C4-2B (cell line): ENCODE results near the gene ARIH2.

Experiments
- H3K27ac ChIP-seq: fragments of 450-650 bp; 2 replicates; pipeline ENCODE4 v1.5.1; 2017
- CTCF ChIP-seq: fragments of 450-650 bp; conservative IDR thresholded peaks from 2 replicates; pipeline ENCODE4 v1.5.1; 2017; ENCODE audit warnings: mild to moderate bottlenecking
- ZFX ChIP-seq: fragments of 450-650 bp; IDR thresholded peaks from 2 replicates; pipeline ENCODE4 v1.6.1; 2017

The ARIH2 gene

GRCh38 chr3:49005998-49006397, 87.4 kb downstream of the ARIH2 start:
- no peak for TF ChIP-seq CTCF
- TF ChIP-seq ZFX = no peak
- peak overlapping the region; percentile 95 for H3K27ac ChIP-seq

- H3K27ac ChIP-seq = peak overlapping the region; percentile 95
Measured at GRCh38 chr3:49006408-49007067, 87.9 kb downstream of the ARIH2 start.

GRCh38 chr3:49007068-49007770, 88.6 kb downstream of the ARIH2 start, which contains the start of gene WDR6:
WDR6 (plus strand) TSS chr3:49007391; CDS start chr3:49007432, 41 bp downstream.
- TF ChIP-seq CTCF = no peak
- no peak for TF ChIP-seq ZFX
- peak within 1 kb of the TSS; percentile 95 for H3K27ac ChIP-seq

More at GRCh38 chr3:49006408-49007067, 87.9 kb downstream of the ARIH2 start:
- TF ChIP-seq CTCF (no peak), ZFX (no peak)

GRCh38 chr3:49007771-49008528, 89.3 kb downstream of the ARIH2 start:
- peak overlapping the region; percentile 95 for H3K27ac ChIP-seq
- TF ChIP-seq CTCF = no peak
- TF ChIP-seq ZFX = no peak

GRCh38 chr3:49008627-49009026, 90.0 kb downstream of the ARIH2 start:
- H3K27ac ChIP-seq = peak overlapping the region; percentile 95

- TF ChIP-seq CTCF (no peak), ZFX (no peak)
- no peak overlapping the region for H3K27ac ChIP-seq
Measured at GRCh38 chr3:49009396-49009795, 90.8 kb downstream of the ARIH2 start.

- H3K27ac ChIP-seq = peak overlapping the region; percentile 44
- no peak for TF ChIP-seq CTCF
- no peak for TF ChIP-seq ZFX
Measured at GRCh38 chr3:49012441-49013017, 93.9 kb downstream of the ARIH2 start.
